HCT116 (cell line): ENCODE measurements around the gene KCNQ4. TPM values are rescaled to one million over a fixed set of nuclear protein-coding genes. Genes with fewer than 3 reads are reported as not detected.
A peak's percentile ranks its signal among the peaks of the same experiment; 100 is the strongest.

Experiments used
- ATAC-seq: fragments of 200-7000 bp; cut with Tn5 transposase; 2 replicates; pipeline ENCODE4 v1.9.1; 2020; ENCODE audit warnings: mild to moderate bottlenecking, moderate library complexity
- BruUV-seq: library from RNA; stranded (reverse); fragments of 400-500 nt; replicated peaks from 2 replicates; lab custom pipeline; 2021; lab: Mats Ljungman, UMichigan
- CTCF ChIA-PET: fragments of 300-600 bp; sonication (Branson Sonifier 250); formaldehyde crosslinking; loops from one replicate; lab custom pipeline; 2021; ENCODE audit warnings: antibody characterized with exemption; lab: Charles Lee
- POLR2A ChIA-PET: fragments of 300-600, 350-600 bp; sonication (Branson Sonifier 250); formaldehyde crosslinking; loops from one replicate; lab custom pipeline; 2021; ENCODE audit warnings: antibody characterized with exemption; lab: Charles Lee
- RAD21 ChIA-PET, 2 experiments: fragments of 300-600 bp; sonication (Branson Sonifier 250); formaldehyde crosslinking; loops; one replicate each; lab custom pipeline; 2023; ENCODE audit warnings: low total read pairs in 2 of 2; ENCODE audit not compliant: uncharacterized antibody in 2 of 2, unreplicated experiment in 2 of 2, low non-redundant PET in 1 of 2; lab: Charles Lee
- DNase-seq: peaks from one replicate; pipeline ENCODE4 v3.0.0-alpha.2; 2010; ENCODE audit warnings: low read depth, low spot score
- H2AFZ ChIP-seq: fragments of 200-600 bp; shearing (Covaris generic), sonication (generic); 2 replicates; pipeline ENCODE4 v1.6.1; 2017; ENCODE audit warnings: low read depth, mixed run types, mixed read lengths, antibody characterized with exemption, low read length; ENCODE audit not compliant: poor library complexity, severe bottlenecking
- H3K27ac ChIP-seq: 2 replicates; pipeline ENCODE4 v1.5.1; 2012; ENCODE audit warnings: low read depth, low read length
- H3K27me3 ChIP-seq: fragments of 200-600 bp; sonication (generic); 2 replicates; pipeline ENCODE4 v1.6.1; 2016; ENCODE audit warnings: mixed run types, low read length, mixed read lengths; ENCODE audit not compliant: insufficient read depth
- H3K36me3 ChIP-seq, 2 experiments: fragments of 200-500 bp in 1 of 2; fragments of 200-600 bp in 1 of 2; sonication (Bioruptor generic) in 1 of 2; sonication (generic) in 1 of 2; 2 replicates each; pipeline versions ENCODE4 v1.5.1 to v1.6.1; 2014 to 2016; ENCODE audit warnings: low read length in 2 of 2, inconsistent platforms in 1 of 2, mixed read lengths in 1 of 2, mixed run types in 1 of 2; ENCODE audit not compliant: insufficient read depth in 2 of 2, control insufficient read depth in 1 of 2
- H3K4me1 ChIP-seq, 2 experiments: fragments of 200-600 bp in 1 of 2; sonication (generic) in 1 of 2; 2 replicates each; pipeline versions ENCODE4 v1.5.1 to v1.6.1; 2012 to 2017; ENCODE audit warnings: low read length in 2 of 2, inconsistent platforms in 1 of 2, mild to moderate bottlenecking in 1 of 2, mixed read lengths in 1 of 2, mixed run types in 1 of 2, moderate library complexity in 1 of 2; ENCODE audit not compliant: insufficient read depth in 2 of 2, control insufficient read depth in 1 of 2
- H3K4me2 ChIP-seq: fragments of 200-600 bp; sonication (generic); 2 replicates; pipeline ENCODE4 v1.6.1; 2017; ENCODE audit warnings: mixed run types, low read length, mixed read lengths
- H3K4me3 ChIP-seq, 2 experiments: fragments of 200-600 bp in 1 of 2; sonication (generic) in 1 of 2; replicated peaks in 1 of 2; 2 replicates each; pipeline ENCODE4 v1.5.1; 2011 to 2016; ENCODE audit warnings: low read length in 2 of 2, control low read depth in 1 of 2, low read depth in 1 of 2, mild to moderate bottlenecking in 1 of 2, mixed read lengths in 1 of 2, mixed run types in 1 of 2
- H3K79me2 ChIP-seq: fragments of 200-600 bp; sonication (generic); 2 replicates; pipeline ENCODE4 v1.6.1; 2017; ENCODE audit warnings: mild to moderate bottlenecking, mixed run types, low read length, moderate library complexity, mixed read lengths; ENCODE audit not compliant: insufficient read depth
- H3K9ac ChIP-seq: fragments of 200-600 bp; sonication (generic); 2 replicates; pipeline ENCODE4 v1.6.1; 2016; ENCODE audit warnings: low read length, mixed read lengths
- H3K9me2 ChIP-seq: fragments of 200-600 bp; sonication (generic), shearing (Covaris generic); 2 replicates; pipeline ENCODE4 v1.6.1; 2017; ENCODE audit warnings: mixed run types, mild to moderate bottlenecking, moderate library complexity; ENCODE audit not compliant: insufficient read depth
- H3K9me3 ChIP-seq, 2 experiments: fragments of 200-500 bp in 1 of 2; fragments of 200-600 bp in 1 of 2; sonication (Bioruptor generic) in 1 of 2; sonication (generic) in 1 of 2; 2 replicates each; pipeline ENCODE4 v1.6.1; 2014 to 2017; ENCODE audit warnings: low read length in 2 of 2, mixed read lengths in 2 of 2, inconsistent platforms in 1 of 2, low read depth in 1 of 2, mild to moderate bottlenecking in 1 of 2, mixed run types in 1 of 2, moderate library complexity in 1 of 2; ENCODE audit not compliant: control insufficient read depth in 1 of 2, insufficient read depth in 1 of 2
- H4K20me1 ChIP-seq: fragments of 200-600 bp; sonication (generic), shearing (Covaris generic); 2 replicates; pipeline ENCODE4 v1.6.1; 2017; ENCODE audit warnings: mixed run types, mild to moderate bottlenecking, moderate library complexity; ENCODE audit not compliant: insufficient read depth
- CBX3 ChIP-seq: IDR thresholded peaks from 2 replicates; pipeline ENCODE4 v1.6.1; 2012; ENCODE audit warnings: low read depth
- CEBPB ChIP-seq: IDR thresholded peaks from 2 replicates; pipeline ENCODE4 v1.6.1; 2012; ENCODE audit warnings: low read depth
- EGR1 ChIP-seq: IDR thresholded peaks from 2 replicates; pipeline ENCODE4 v1.6.1; 2012; ENCODE audit warnings: low read depth
- ELF1 ChIP-seq: IDR thresholded peaks from 2 replicates; pipeline ENCODE4 v1.6.1; 2012; ENCODE audit warnings: low read depth, borderline replicate concordance
- EZH2 ChIP-seq: fragments of 200-600 bp; sonication (generic); IDR thresholded peaks from 2 replicates; pipeline ENCODE4 v1.6.1; 2017; ENCODE audit warnings: antibody characterized with exemption, mixed run types
- EZH2phosphoT487 ChIP-seq: fragments of 200-600 bp; IDR thresholded peaks from 2 replicates; pipeline ENCODE4 v1.6.1; 2018; ENCODE audit warnings: antibody characterized with exemption, borderline replicate concordance
- FOSL1 ChIP-seq: IDR thresholded peaks from 2 replicates; pipeline ENCODE4 v1.6.1; 2012; ENCODE audit warnings: low read depth
- JUND ChIP-seq: IDR thresholded peaks from 2 replicates; pipeline ENCODE4 v1.6.1; 2012
- POLR2A ChIP-seq: IDR thresholded peaks from 2 replicates; pipeline ENCODE4 v1.7.0; 2011; ENCODE audit warnings: borderline replicate concordance; ENCODE audit not compliant: insufficient read depth, insufficient read length; ENCODE audit errors: extremely low read depth
- POLR2AphosphoS5 ChIP-seq: IDR thresholded peaks from 2 replicates; pipeline ENCODE4 v1.6.1; 2011; ENCODE audit warnings: mild to moderate bottlenecking, low read depth, low read length, moderate library complexity
- RAD21 ChIP-seq: IDR thresholded peaks from 2 replicates; pipeline ENCODE4 v1.6.1; 2012; ENCODE audit warnings: low read depth, mild to moderate bottlenecking
- SIN3A ChIP-seq: IDR thresholded peaks from 2 replicates; pipeline ENCODE4 v1.6.1; 2012; ENCODE audit warnings: low read depth
- SP1 ChIP-seq: IDR thresholded peaks from 2 replicates; pipeline ENCODE4 v1.6.1; 2012; ENCODE audit warnings: low read depth
- TCF7L2 ChIP-seq: IDR thresholded peaks from 2 replicates; pipeline ENCODE4 v1.7.0; 2011; ENCODE audit warnings: borderline replicate concordance, inconsistent platforms; ENCODE audit not compliant: insufficient read depth, insufficient read length; ENCODE audit errors: extremely low read depth
- ZFX ChIP-seq: fragments of 450-650 bp; IDR thresholded peaks from 2 replicates; pipeline ENCODE4 v1.6.1; 2017
- intact Hi-C: fragments of 100-400 bp; cut with micrococcal nuclease; formaldehyde crosslinking; loops from 2 replicates; pipeline ENCODE4 v1.10.0; 2022
- total RNA-seq: library from RNA; stranded (reverse); gene quantifications from one replicate; pipeline ENCODE4 v1.2.1, GENCODE V29; 2021; ENCODE audit not compliant: unreplicated experiment
- TF ChIP-seq, protein P1 (sequence below), 3 experiments: fragments of 200-600 bp in 1 of 3; sonication (generic) in 1 of 3; IDR thresholded peaks in 2 of 3; conservative IDR thresholded peaks in 1 of 3; 2 replicates each; pipeline ENCODE4 v1.5.1; 2012 to 2017; ENCODE audit warnings: low read depth in 2 of 3, low read length in 2 of 3, antibody characterized with exemption in 1 of 3, borderline replicate concordance in 1 of 3, control low read depth in 1 of 3, mild to moderate bottlenecking in 1 of 3, mixed read lengths in 1 of 3, mixed run types in 1 of 3, moderate library complexity in 1 of 3; ENCODE audit not compliant: insufficient read depth in 1 of 3
- TF ChIP-seq, protein P2 (sequence below): IDR thresholded peaks from 2 replicates; pipeline ENCODE4 v1.6.1; 2012

KCNQ4 gene
- total RNA-seq, 1 experiment from 2014 or later: 4.1 TPM

- Histone ChIP-seq H3K4me3 (peak overlapping the region in 1 of 2 experiments; percentile 12; a peak in 1 of 4 replicates), H3K27ac (no peak overlapping the region), H3K9ac (no peak overlapping the region), H3K4me2 (peak overlapping the region; percentile 55), H2AFZ (no peak overlapping the region), H4K20me1 (no peaks in the 10 kb centered on the region), H3K79me2 (no peaks in the 10 kb centered on the region), H3K4me1 (peaks cover 7 to 30% of the 10 kb centered on the region in 2 experiments; a peak in 3 of 4 replicates), H3K36me3 (no peaks in the 10 kb centered on the region), H3K27me3 (no peaks in the 10 kb centered on the region), H3K9me2 (no peaks in the 10 kb centered on the region), H3K9me3 (no peaks in the 10 kb centered on the region)
- ChIA-PET CTCF (no interaction called here), POLR2A (no interaction called here), RAD21 (no interaction called here)
- ATAC-seq: peak; percentile 86
- DNase-seq: peak; percentile 35
- TF ChIP-seq EZH2 (no peak), EGR1 (peak; percentile 24; the same call in 1 of the 2 replicates), TCF7L2 (peak; percentile 17)
- intact Hi-C loops: no loop called here
- BruUV-seq: no TSS peak
Observed at GRCh38 chr1:40802078-40802741, 18.6 kb downstream of the KCNQ4 start.

DNA sequence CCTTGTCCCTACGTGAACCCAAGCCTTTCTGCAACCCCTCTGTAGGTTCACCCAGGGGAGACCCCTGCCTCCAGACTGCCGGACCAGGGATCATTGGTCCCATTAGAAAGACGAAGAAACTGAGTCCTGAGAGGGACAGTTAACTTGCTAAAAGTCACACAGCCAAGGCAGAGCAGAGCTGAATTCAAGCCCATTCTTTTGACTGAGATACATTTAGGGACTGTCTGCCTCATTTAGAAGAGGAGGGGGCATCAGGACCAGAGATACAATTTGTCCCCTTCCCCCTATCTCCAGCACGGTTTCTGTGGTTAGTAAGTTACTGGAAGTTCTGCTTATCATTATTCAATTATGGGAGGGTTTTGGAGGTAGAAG, 19.1 kb downstream of the KCNQ4 start:
- TF ChIP-seq CBX3: no peak
- TF ChIP-seq POLR2A: no peak
- TF ChIP-seq EZH2phosphoT487: no peak
- TF ChIP-seq SP1: no peak
- no peak for TF ChIP-seq SIN3A
- TF ChIP-seq CEBPB: no peak
- TF ChIP-seq ELF1: no peak
- no peak for TF ChIP-seq TCF7L2
- no peak for TF ChIP-seq POLR2AphosphoS5
- TF ChIP-seq EGR1: no peak
- TF ChIP-seq JUND: no peak
- TF ChIP-seq, protein P1, sequence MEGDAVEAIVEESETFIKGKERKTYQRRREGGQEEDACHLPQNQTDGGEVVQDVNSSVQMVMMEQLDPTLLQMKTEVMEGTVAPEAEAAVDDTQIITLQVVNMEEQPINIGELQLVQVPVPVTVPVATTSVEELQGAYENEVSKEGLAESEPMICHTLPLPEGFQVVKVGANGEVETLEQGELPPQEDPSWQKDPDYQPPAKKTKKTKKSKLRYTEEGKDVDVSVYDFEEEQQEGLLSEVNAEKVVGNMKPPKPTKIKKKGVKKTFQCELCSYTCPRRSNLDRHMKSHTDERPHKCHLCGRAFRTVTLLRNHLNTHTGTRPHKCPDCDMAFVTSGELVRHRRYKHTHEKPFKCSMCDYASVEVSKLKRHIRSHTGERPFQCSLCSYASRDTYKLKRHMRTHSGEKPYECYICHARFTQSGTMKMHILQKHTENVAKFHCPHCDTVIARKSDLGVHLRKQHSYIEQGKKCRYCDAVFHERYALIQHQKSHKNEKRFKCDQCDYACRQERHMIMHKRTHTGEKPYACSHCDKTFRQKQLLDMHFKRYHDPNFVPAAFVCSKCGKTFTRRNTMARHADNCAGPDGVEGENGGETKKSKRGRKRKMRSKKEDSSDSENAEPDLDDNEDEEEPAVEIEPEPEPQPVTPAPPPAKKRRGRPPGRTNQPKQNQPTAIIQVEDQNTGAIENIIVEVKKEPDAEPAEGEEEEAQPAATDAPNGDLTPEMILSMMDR (IDR thresholded peaks at IDR 0.05 in 2 of 3, conservative IDR thresholded peaks at IDR 0.05 in 1 of 3; ENCODE audit: borderline replicate concordance in 1 of 3, insufficient read depth in 1 of 3, low read depth in 2 of 3, low read length in 2 of 3): no peak
- TF ChIP-seq FOSL1: no peak
- no peak for TF ChIP-seq ZFX
- TF ChIP-seq RAD21: no peak
- TF ChIP-seq, protein P2, sequence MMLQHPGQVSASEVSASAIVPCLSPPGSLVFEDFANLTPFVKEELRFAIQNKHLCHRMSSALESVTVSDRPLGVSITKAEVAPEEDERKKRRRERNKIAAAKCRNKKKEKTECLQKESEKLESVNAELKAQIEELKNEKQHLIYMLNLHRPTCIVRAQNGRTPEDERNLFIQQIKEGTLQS: no peak
- Histone ChIP-seq H3K9me2 (no peaks in the 10 kb centered on the region), H3K4me2 (0 out of 2 replicates have a peak overlapping the region, but pooled peaks have one; percentile 55), H3K79me2 (no peaks in the 10 kb centered on the region), H3K4me1 (peaks cover 7 to 30% of the 10 kb centered on the region in 2 experiments; a peak in 3 of 4 replicates), H3K27ac (no peak overlapping the region), H3K9ac (no peak overlapping the region), H3K9me3 (no peaks in the 10 kb centered on the region), H3K27me3 (no peaks in the 10 kb centered on the region), H2AFZ (no peak overlapping the region), H4K20me1 (no peaks in the 10 kb centered on the region), H3K4me3 (no peak overlapping the region), H3K36me3 (no peaks in the 10 kb centered on the region)
- no TSS peak for BruUV-seq
- ATAC-seq: no peak
- intact Hi-C loops: no loop called here
- POLR2A ChIA-PET: no interaction called here
- DNase-seq: no peak
- CTCF ChIA-PET: no interaction called here
- RAD21 ChIA-PET: no interaction called here
